GM18508 (cell line): ENCODE measurements around the gene ELP5.
A peak's percentile ranks its signal among the peaks of the same experiment; 100 is the strongest.
"Not testable (repeated sequence)": the region's sequence is repeated elsewhere in the genome, so short reads cannot be mapped to it uniquely, and the experiment has no call there.

Experiments used
- ATAC-seq: cut with Tn5 transposase; IDR thresholded peaks from one replicate; pipeline ENCODE4 v1.9.1; 2021; ENCODE audit warnings: moderate number of reproducible peaks; ENCODE audit not compliant: insufficient read depth, unreplicated experiment

ELP5 gene

DNA sequence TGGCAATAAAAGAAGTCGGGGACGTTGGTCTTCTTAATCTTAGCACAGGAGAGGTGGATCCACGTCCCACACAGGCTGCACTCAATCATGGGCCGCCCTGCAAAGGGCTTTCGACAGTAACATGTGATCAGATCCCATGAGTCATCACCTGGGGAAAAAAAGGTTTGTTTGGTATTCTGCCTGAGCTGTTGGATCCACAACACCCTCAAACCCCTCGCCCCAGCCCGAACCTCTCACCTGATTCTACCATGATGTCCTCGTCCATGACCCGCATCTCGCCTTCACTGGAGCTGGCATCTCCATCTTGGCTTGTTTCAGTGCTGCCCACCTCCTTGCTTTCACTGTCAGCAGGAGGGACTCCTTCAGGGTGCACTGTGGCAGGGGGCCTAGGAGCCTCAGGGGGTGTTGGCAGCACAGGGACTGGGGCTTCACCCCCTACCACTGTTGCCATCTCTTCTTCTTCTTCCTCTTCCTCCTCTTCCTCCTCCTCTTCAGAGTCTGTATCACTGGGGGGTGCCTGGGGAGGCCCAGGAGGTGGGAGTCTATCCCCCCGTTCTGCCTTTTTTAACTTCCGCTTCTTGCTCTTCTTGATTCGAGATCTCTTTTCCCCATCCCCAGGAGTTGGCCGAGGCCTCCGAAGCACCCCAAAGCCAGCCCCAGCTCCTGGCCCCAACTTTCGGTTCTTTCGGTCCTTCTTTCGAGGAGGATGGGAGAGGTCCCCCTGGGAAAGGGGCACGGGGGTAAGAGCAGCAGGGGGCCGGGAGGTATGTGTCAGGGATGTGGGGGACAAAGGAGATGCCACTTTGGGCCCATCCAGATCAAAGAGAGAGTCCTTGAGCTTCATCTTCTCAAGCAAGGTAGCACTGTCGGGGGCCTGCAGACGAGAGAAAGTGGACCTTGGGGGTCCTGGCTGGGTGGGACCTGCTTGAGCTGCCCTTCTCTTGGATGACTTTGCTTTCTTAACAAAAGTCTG lies 16.0 kb upstream of the ELP5 start:
- no peak for ATAC-seq

DNA sequence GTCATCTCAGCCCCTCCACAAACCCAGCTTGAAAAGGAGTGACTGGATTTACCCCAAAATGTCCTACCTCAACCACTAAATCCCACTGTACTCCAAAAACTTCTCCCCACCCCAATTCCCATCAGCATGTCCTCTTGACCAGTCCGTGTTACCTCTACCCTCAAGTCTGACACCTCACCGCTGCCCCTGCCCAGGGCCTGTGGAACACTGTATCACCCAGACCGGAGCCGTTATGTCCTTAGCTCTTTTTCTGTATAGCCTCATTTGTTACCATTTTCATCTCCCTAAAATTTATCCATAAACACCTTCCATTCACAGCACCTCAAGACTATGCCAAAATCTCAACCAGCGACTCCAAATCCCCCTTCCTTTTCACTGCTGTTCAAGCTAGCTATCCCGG lies 15.2 kb upstream of the ELP5 start:
- no peak for ATAC-seq

DNA sequence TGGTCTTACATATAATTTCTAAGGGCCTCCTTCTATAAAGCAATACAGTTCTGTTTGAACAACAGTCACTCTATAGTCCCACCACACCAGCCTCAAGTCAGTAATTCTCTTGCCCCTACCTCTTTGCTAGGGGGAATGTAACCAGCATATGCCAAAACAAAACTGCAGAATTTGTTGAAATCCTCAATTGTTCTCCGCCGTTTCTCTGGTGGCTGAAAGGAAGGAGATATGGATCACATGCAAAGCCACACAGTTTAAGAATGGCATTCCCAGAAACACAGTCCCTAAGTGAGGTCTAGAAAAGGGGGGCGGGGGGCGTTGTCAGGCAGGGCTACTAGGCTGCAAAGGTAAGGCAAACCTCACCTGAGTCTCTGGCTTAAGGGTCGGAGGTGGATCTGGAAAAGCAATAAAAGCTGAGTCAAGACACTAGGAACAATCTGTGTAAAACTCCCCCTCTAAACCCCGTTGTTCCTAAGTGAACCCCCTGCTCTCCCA lies 14.7 kb upstream of the ELP5 start:
- no peak for ATAC-seq

DNA sequence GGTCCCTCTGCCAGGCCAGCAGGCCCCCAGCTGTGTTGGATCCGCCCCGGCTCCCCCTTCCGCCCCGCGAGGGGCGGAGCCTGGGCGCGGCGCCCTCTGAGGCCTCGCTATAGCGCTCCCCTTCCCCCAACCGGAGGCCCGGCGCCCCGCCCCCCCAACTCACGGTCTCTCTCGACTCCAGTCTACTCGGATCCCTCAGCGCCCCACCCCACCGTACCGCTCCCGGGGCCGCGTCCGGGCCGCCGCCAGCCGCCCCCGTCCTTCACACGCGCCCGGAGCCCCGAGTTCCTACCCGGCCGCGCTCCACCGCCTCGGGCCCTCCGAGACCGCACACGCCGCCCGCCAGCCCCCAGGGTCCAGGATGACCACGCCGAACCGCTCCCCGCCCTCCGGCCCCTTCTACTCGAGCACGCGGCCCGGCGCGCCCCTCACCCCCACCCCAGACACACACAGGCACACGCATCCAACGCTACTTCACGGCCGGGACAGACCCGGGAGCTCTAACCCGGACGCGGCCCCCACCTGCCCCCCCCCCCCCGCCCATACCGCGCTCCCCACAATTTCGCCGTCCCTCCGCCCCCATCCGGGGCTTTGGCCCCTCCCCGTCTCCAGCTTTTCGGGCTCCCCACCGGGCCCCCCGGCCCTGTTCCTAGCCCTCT lies 14.1 kb upstream of the ELP5 start:
- no peak for ATAC-seq

DNA sequence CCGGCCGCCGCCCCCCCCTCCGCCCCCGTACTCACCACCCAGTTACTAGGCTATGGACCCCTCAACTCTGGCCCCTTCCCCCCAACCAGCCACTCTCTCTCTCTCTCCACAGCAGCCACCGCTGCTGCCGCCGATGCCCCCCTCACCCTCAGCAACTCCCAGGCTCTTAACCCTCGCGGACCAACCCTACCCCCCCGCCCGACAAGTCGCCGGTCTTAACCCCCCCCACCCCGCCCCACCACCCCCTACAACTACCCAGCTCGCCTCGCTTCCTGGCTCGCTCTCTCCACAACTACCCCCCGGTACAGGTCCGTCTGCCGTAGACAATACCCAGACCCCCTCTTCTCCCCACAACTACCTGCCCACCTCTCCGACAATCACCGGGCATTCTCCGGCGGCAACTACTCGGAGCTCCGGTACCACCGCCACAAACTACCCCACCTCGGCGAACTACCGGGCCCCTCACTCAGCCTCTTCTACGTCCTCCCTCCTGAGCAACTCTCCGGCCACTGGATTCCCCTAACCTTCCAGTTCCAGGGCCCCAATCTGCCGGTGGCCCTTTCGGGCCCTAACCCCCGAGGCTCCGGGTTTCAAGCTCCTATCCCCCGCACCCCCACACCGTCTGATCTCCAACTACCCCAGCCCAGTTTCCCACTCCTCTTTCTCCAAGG lies 13.5 kb upstream of the ELP5 start:
- ATAC-seq: no peak

DNA sequence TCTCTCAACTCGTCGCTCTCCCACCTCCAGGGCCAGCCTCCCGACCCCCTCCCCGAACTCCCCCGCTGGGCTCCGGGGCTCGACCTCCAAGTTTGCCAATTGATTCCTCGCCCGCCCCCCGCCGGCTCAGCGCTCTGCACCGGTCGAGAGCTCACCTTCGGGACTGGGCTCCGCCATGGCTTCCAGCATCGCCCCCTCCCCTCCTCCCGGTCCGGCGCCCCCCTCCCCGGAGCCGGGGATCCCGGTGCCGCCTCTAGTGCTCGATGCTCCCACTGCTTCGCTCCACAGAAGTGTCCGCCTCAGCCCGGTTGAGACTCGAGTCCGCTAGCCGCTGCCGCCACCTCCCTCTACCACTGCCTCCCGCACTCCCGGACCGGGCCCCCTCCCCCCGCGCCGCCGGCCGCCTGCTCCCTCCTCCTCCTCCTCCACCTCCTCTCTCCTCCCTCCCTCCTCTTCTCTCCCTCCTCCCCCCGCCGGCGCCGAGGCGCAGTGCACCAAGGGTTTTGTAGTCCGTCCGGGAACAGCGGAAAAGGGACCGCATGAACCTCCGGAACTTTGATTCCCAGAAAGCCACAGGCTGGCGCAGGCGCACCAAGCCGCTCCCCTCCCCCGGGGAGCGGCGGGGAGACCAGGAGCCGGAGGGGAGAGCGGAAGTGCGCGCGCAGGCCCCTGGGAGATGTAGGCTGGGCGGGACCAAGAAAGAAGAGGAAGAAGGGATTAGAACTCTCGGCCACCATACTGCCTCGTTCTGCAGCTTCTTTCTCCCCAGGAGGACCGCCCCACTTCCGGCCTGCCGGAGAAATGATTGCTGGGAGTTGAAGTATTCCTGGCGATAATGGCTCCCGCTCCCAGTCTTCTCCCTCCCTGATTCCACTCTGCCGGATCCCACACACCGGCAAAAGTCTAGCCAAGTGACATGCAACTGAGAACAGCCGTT lies 12.7 kb upstream of the ELP5 start, which contains the start of gene PHF23:
Gene PHF23, minus strand, starts transcription at position 367 of the 937 bp plus-strand sequence. Its CDS starts 178 bp downstream, at position 189.
- ATAC-seq: no peak

DNA sequence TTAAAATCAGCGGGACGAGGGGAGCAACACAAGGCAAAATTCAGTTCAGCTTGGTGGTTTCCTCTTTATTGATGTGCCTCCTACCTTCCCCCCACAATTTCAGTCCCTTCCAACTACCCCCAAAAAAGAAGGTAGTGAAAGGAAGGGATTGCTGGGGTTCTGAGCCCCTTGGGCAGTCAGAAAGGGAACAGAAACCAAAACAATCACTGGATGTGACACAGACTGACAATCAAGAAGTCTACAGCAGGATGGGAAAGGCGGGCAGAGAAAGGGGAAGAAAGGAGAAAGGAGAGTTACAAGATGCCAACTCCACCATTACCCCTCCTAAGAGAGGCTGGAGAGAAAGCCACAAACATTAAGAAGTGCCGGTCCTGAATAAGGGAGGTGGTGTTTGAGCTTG lies 11.6 kb upstream of the ELP5 start:
- ATAC-seq: no peak

DNA sequence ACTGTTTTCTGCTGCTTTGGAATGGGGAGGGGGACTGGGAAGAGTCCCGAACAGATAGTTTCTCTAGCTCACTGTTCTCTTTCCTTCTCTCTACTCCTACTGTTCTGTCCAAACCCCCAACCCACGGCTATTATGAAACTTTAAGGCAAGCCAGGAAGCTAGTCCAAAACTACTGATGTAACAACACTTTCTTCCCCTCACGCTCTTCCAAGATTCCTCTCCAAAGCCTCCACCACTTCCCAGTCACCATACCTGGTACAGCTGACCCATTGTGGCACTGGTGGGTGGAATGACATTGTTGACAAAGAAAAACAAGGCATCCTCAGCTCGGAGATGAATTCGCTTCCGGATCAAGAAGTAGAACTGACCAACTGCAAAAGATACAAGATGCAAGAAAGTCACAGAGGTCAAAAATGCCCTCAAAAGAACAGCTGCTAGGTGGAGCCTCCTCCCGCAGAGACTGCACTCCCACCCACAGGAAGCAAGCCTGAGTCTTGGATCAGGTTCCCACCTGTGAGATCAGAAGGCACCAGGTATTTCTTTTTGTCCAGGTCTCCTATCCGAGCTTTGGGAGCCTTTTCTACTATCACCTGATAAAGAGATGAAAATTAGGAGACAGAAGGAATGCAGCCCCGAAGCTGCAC lies 10.8 kb upstream of the ELP5 start:
- ATAC-seq: no peak

DNA sequence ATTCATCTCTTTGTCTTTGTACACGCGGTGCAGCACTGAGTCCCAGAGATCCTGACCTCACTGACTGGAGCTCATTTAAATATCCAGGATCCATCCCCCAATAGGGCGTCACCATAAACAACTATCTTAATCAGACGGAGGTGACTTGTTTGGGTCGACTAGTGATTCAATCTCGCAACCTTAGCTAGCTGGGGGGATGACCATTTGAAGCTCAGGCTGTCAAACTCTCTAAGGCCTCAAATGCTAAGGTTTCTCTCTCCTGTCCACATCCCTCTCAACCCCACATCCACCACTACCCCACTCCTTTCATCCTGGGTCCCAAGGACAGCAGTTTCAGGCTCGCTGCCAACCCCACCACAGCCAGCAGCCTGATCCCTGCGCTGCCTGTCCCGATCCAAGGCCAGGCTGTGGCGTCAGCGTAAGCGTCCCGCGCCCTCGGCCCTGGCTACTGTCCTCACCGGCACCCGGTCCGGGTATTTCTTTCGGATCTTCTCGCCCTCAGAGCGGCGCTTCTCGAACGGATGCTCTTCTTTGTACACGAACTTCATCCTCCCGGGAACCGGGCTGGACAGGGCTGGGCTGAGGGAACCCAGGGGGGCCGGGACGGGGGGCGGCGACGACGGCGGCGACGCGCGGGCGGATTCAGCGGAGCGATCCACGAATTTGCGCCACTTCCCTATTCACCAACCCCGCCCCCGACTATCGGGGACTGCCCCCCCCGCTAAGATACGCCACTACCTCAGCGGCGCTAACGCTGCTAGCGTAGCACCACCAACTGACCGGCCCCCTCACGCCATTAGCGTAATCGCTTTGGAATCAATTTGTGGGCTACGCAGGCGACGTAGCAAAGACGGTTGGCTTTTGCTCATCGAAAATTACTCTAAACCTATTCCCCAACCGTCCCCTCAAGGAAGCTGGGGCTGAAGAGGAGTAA lies 10.0 kb upstream of the ELP5 start, which contains the start of gene GABARAP:
Gene GABARAP, minus strand, starts transcription at position 667 of the 934 bp plus-strand sequence. Its CDS starts 119 bp downstream, at position 548.
- ATAC-seq: peak; percentile 9

DNA sequence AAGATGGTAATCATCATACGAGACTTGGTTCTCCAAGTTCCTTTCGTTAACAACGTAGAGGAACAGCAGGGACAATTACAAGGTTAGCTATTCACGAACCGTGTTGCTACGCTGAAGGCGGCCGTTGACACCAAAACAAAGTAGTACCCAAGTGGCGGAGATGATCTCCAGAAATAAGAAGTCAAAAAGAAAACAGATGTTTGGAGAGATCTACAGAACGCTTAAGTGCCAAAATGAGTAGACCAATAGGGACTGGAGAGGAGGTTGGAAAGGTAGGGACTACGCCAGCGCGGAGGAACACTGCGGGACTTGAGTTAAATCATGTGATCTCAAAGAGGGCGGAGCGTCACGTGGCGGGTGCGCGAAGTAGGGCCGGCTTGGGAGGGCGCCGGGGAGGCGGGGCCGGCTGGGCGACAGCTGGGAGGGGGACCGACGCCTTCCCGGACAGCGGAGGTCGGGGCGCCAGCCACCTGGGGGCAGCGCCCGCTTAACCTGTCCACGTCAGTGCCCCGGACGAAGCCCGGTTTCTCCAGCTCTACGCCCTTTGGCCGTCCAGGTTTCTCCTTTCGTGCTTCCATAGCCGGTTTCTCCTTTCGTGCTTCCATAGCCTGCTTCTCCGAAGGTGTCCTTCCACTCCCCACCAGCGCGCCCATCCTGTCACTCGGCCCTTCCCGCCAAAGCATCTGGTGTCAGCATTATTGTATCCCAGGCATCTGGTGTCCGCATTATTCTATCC lies 9.1 kb upstream of the ELP5 start:
- ATAC-seq: peak; percentile 41

DNA sequence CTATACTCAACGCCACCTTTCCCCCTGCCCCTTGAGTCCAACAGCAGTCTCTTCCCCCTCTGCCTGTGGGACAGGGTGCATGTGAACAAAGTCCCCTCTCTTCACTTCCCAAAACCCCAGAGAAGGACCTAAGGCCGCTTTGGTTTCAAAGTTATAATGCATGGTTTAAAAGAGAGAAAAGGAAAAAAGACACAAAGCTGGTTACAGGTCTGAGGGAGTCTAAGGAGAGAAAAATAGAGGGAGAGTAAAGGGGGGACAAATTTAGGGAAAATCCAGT lies 8.6 kb upstream of the ELP5 start:
- no peak for ATAC-seq

DNA sequence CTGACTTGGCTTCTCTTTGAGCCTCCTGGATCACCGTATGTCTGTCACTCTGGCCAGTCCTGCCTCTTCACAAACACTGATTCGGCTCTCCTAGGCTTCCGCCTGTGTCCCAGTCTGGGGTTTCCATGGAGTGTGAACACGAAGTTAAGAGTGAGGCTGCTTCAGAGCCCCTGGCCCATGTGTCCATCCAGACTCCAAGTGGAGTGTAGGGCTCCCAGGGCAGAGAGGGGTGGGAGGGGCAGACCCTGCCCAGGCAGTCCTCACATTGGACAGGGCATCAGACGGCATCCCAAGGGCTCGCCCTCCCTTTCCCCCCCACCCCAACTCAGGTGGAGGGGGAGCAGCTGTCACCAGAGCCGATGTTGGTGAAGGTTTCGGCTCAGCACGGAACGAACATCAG lies 8.2 kb upstream of the ELP5 start:
- ATAC-seq: not testable (repeated sequence)

DNA sequence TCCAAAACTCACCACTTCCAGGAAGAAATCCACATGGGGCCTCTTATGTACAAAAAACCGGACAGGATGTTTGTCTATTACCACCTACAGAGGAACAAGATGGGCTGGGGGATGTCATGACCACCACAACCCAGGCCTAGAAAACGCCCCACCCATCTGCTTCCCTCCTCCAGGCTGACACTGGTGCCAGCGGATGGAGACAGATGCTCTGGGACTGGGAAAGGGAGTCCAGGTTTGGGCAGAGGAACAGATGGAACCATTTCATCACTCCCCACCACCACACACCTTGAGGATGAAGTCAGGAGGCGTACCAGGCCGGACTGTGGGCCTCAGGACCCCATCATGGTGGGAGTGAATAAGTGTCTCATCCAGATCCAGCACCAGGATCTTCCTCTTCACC lies 5.2 kb upstream of the ELP5 start:
- no peak for ATAC-seq

DNA sequence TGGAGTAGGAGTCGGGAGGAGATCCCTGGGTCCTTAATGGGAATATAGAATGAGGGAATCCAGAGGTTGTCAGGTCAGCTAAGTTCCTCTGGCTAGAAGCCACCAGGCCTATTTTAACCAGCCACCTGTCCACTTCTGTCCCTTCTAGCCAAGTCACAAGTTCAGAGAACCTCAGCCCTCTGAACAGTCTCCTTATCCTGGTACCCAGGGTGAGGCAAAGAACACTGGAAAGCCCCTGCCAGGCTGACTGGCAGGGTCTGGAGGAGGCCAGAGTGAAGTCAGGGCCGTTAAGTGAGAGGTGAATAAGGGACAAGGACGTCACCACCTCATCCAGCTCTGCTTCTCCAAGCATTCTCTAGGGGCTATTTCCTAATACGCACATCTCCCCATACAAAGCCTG lies 3.2 kb upstream of the ELP5 start:
- ATAC-seq: no peak

DNA sequence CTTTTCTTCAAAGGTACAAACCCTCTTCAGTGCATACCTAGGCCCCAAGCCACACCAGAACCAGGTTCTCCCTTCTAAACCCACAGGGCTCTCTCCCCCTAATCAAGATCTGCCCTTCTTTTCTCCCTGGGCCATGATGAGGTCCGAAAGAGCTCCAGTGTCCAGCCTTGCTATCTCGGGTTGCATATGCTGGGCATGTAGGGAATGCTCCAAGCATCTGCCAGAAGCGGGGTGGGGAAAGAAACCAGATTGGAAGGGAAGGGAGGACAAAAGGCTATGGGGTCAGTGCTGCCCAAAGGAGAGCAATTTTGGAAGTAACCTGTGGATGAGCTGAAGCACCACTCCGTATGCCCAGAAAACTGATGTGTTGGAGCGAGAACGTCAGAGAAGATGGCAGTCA lies 2.8 kb upstream of the ELP5 start:
- no peak for ATAC-seq

DNA sequence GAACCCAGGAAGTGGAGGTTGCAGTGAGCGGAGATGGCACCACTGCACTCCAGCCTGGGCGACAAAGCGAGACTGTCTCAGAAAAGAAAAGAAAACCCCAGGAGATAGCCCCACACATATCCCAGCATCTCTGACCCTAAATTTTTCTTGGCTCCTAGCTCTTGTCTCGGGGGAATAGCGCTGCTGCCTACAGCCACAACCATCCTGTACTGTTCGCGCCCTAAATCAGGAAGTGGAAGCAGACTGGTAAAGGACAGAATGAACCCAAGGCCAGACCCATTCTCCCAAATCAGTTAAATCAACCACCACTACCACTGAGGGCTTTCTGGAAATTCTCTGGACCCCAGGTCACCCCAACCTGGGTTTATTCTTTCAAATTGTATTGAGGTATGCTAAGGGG lies 2.2 kb upstream of the ELP5 start:
- ATAC-seq: no peak

DNA sequence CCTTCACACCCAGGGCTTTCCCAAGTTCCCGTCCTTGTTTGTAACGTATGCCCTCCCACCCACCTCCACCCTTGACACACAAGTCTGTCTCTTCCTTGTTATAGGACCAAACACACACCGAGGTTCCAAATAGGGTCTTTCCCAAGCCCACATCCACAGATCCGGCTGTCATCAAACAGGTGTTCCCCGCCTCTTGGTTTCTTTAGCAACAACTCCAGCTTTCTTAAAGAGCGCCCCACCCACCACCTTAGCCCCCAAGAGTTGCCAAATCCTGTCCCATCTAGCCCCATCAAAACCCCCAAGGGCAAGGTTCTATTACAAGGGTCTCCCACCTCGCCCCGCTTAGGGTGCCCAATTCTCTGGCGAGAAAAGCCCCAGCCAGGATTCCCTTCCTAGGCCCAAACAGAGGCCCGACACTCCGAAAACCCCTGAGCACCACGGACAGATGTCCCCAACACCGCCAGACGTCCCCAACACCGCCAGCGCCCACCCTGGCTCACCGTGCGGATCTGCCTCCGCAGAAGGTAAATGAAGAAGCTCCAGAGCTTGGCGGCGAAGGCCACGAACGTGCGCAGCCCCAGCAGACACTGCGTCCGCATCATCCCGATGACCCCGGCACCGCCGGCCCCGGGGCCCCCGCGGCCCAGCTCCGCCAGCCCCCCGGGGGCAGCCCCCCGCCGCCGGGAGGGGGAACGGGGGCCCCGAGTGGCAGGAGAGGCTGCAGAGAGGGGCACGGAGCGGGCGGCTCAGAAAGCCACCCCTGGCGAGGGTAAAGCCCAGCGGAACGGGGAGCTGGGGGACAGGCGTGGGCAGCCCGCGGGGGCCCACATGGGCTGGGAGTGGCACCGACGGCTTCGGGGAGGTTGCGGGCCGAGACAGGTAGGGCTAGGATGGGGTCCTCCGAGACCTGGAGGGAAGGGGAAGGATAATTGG lies 1.1 kb upstream of the ELP5 start:
- ATAC-seq: no peak
